HEK293 (cell line): ENCODE measurements around the gene THSD7B.

ENCODE experiments used
- CTCF ChIP-seq: fragments of 450-650 bp; formaldehyde crosslinking; IDR thresholded peaks from 2 replicates; pipeline ENCODE4 v1.5.1; 2016; ENCODE audit warnings: missing biosample characterization, missing genetic modification characterization
- MEIS1 ChIP-seq: sonication (generic); formaldehyde crosslinking; IDR thresholded peaks from 2 replicates; pipeline ENCODE4 v1.8.1; 2022; ENCODE audit warnings: missing genetic modification reagents, mild to moderate bottlenecking, borderline replicate concordance
- PATZ1 ChIP-seq: fragments of 450-650 bp; formaldehyde crosslinking; IDR thresholded peaks from 2 replicates; pipeline ENCODE4 v1.5.1; 2016; ENCODE audit warnings: missing biosample characterization, missing genetic modification characterization
- REST ChIP-seq: fragments of 450-650 bp; formaldehyde crosslinking; IDR thresholded peaks from 2 replicates; pipeline ENCODE4 v1.5.1; 2016; ENCODE audit warnings: missing biosample characterization, missing genetic modification characterization
- TRIM28 ChIP-seq: IDR thresholded peaks from 2 replicates; pipeline ENCODE4 v1.6.1; 2011; ENCODE audit warnings: low read length, control low read depth, borderline replicate concordance
- ZBTB7A ChIP-seq: fragments of 450-650 bp; formaldehyde crosslinking; IDR thresholded peaks from 2 replicates; pipeline ENCODE4 v1.5.1; 2016; ENCODE audit warnings: low read depth, missing biosample characterization, missing genetic modification characterization
- ZNF114 ChIP-seq: fragments of 450-650 bp; formaldehyde crosslinking; IDR thresholded peaks from 2 replicates; pipeline ENCODE4 v1.5.0; 2017; ENCODE audit warnings: missing biosample characterization, missing genetic modification characterization
- ZNF175 ChIP-seq: fragments of 450-650 bp; formaldehyde crosslinking; IDR thresholded peaks from 2 replicates; pipeline ENCODE4 v1.5.1; 2016; ENCODE audit warnings: missing biosample characterization, missing genetic modification characterization
- ZNF239 ChIP-seq: fragments of 450-650 bp; formaldehyde crosslinking; IDR thresholded peaks from 2 replicates; pipeline ENCODE4 v1.5.1; 2016; ENCODE audit warnings: missing biosample characterization, missing genetic modification characterization
- ZNF24 ChIP-seq: fragments of 450-650 bp; formaldehyde crosslinking; IDR thresholded peaks from 2 replicates; pipeline ENCODE4 v1.5.1; 2016; ENCODE audit warnings: missing biosample characterization, missing genetic modification characterization
- ZNF350 ChIP-seq: fragments of 450-650 bp; formaldehyde crosslinking; IDR thresholded peaks from 2 replicates; pipeline ENCODE4 v1.5.0; 2017; ENCODE audit warnings: missing biosample characterization, mild to moderate bottlenecking, missing genetic modification characterization
- ZNF416 ChIP-seq: fragments of 450-650 bp; formaldehyde crosslinking; IDR thresholded peaks from 2 replicates; pipeline ENCODE4 v1.5.1; 2016; ENCODE audit warnings: missing biosample characterization, missing genetic modification characterization
- ZNF548 ChIP-seq: fragments of 450-650 bp; formaldehyde crosslinking; IDR thresholded peaks from 2 replicates; pipeline ENCODE4 v1.5.1; 2016; ENCODE audit warnings: missing biosample characterization, missing genetic modification characterization
- ZNF549 ChIP-seq: fragments of 450-650 bp; IDR thresholded peaks from 2 replicates; pipeline ENCODE4 v1.5.1; 2018; ENCODE audit warnings: missing biosample characterization, missing genetic modification characterization, mild to moderate bottlenecking, inconsistent platforms, moderate library complexity

- no peak for TF ChIP-seq CTCF
- no peak for TF ChIP-seq ZNF548 (tag by site-specific recombination)
- no peak for TF ChIP-seq ZNF239 (tag by site-specific recombination)
- no peak for TF ChIP-seq ZBTB7A
- TF ChIP-seq TRIM28: no peak
- TF ChIP-seq PATZ1 (tag by site-specific recombination): no peak
- no peak for TF ChIP-seq MEIS1
- no peak for TF ChIP-seq ZNF416 (tag by site-specific recombination)
- TF ChIP-seq ZNF549 (tag by site-specific recombination): no peak
- TF ChIP-seq ZNF24 (tag by site-specific recombination): no peak
- no peak for TF ChIP-seq REST (tag by site-specific recombination)
- no peak for TF ChIP-seq ZNF114 (tag by site-specific recombination)
- TF ChIP-seq ZNF350 (tag by site-specific recombination): no peak
- TF ChIP-seq ZNF175 (tag by site-specific recombination): no peak
Observed at GRCh38 chr2:137179542-137179941, 414.2 kb downstream of the THSD7B start.
